Ishikawa (cell line): ENCODE measurements around the gene PEPD.

Experiments
- CEBPB ChIP-seq: IDR thresholded peaks from 2 replicates; pipeline ENCODE4 v1.6.1; 2012
- CREB1 ChIP-seq: IDR thresholded peaks from 2 replicates; pipeline ENCODE4 v1.6.1; 2012; ENCODE audit warnings: low read depth
- EGR1 ChIP-seq: IDR thresholded peaks from 2 replicates; pipeline ENCODE4 v1.6.1; 2012
- EP300 ChIP-seq: IDR thresholded peaks from 2 replicates; pipeline ENCODE4 v1.6.1; 2012; ENCODE audit warnings: borderline replicate concordance
- FOXM1 ChIP-seq: IDR thresholded peaks from 2 replicates; pipeline ENCODE4 v1.6.1; 2012; ENCODE audit warnings: low read depth, borderline replicate concordance
- NFIC ChIP-seq: IDR thresholded peaks from 2 replicates; pipeline ENCODE4 v1.6.1; 2012
- RAD21 ChIP-seq: IDR thresholded peaks from 2 replicates; pipeline ENCODE4 v1.6.1; 2012; ENCODE audit warnings: low read depth
- TAF1 ChIP-seq: IDR thresholded peaks from 2 replicates; pipeline ENCODE4 v1.6.1; 2012; ENCODE audit warnings: low read depth, mild to moderate bottlenecking
- TCF12 ChIP-seq: IDR thresholded peaks from 2 replicates; pipeline ENCODE4 v1.6.1; 2012; ENCODE audit warnings: low read depth
- TEAD4 ChIP-seq: IDR thresholded peaks from 2 replicates; pipeline ENCODE4 v1.6.1; 2012
- YY1 ChIP-seq: IDR thresholded peaks from 2 replicates; pipeline ENCODE4 v1.6.1; 2012; ENCODE audit warnings: low read depth
- ZBTB7A ChIP-seq: IDR thresholded peaks from 2 replicates; pipeline ENCODE4 v1.6.1; 2012; ENCODE audit warnings: low read depth
- TF ChIP-seq, protein P1 (sequence below): IDR thresholded peaks from 2 replicates; pipeline ENCODE4 v1.6.1; 2012
- TF ChIP-seq, protein P2 (sequence below): IDR thresholded peaks from 2 replicates; pipeline ENCODE4 v1.6.1; 2012; ENCODE audit warnings: low read depth, mild to moderate bottlenecking
- TF ChIP-seq, protein P3 (sequence below): IDR thresholded peaks from 2 replicates; pipeline ENCODE4 v1.6.1; 2012

The PEPD gene

DNA sequence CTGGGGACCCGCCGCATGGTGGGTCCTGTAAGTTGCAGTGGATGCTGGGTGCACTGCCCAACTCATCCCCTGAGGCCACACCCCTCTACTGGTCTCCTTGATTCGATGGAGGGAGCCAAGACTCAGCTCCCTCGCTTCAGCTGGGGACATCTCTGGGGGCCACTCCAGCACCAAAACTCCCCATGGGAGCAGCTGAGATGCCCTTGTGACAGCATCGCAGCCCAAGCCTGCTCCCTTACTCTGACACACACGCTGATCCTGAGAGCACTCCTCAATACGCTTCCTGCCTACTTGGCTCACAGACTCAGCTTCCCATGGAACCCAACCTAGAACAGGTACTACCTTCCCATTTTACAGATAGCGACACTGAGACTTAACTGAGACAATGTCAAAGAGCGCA lies 56.2 kb downstream of the PEPD start:
- TF ChIP-seq EGR1 (no peak), CREB1 (no peak), FOXM1 (no peak), TCF12 (no peak), CEBPB (no peak)
- TF ChIP-seq, protein P1, sequence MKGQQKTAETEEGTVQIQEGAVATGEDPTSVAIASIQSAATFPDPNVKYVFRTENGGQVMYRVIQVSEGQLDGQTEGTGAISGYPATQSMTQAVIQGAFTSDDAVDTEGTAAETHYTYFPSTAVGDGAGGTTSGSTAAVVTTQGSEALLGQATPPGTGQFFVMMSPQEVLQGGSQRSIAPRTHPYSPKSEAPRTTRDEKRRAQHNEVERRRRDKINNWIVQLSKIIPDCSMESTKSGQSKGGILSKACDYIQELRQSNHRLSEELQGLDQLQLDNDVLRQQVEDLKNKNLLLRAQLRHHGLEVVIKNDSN: no peak
- TF ChIP-seq, protein P2, sequence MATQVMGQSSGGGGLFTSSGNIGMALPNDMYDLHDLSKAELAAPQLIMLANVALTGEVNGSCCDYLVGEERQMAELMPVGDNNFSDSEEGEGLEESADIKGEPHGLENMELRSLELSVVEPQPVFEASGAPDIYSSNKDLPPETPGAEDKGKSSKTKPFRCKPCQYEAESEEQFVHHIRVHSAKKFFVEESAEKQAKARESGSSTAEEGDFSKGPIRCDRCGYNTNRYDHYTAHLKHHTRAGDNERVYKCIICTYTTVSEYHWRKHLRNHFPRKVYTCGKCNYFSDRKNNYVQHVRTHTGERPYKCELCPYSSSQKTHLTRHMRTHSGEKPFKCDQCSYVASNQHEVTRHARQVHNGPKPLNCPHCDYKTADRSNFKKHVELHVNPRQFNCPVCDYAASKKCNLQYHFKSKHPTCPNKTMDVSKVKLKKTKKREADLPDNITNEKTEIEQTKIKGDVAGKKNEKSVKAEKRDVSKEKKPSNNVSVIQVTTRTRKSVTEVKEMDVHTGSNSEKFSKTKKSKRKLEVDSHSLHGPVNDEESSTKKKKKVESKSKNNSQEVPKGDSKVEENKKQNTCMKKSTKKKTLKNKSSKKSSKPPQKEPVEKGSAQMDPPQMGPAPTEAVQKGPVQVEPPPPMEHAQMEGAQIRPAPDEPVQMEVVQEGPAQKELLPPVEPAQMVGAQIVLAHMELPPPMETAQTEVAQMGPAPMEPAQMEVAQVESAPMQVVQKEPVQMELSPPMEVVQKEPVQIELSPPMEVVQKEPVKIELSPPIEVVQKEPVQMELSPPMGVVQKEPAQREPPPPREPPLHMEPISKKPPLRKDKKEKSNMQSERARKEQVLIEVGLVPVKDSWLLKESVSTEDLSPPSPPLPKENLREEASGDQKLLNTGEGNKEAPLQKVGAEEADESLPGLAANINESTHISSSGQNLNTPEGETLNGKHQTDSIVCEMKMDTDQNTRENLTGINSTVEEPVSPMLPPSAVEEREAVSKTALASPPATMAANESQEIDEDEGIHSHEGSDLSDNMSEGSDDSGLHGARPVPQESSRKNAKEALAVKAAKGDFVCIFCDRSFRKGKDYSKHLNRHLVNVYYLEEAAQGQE: no peak

DNA sequence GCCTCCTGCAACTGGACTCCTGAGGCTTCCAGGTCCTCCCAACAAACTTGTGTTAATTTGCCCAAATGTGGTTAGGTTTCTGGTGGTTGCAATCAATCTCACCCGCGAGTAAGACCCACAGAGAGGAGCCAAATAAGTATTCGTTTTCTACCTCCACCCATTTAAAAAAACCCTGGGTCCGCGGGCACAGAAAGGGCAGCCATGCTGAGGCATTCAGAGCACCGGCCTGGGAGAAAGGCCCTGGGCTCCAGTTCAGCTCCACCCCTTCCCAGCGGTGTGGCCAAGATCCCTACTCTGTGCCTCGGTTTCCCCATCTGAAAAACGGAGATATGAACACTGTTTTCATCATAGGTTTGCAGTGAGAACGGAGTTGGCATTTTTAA lies 56.9 kb downstream of the PEPD start:
- no peak for TF ChIP-seq EGR1
- no peak for TF ChIP-seq FOXM1
- TF ChIP-seq CREB1: no peak
- TF ChIP-seq, protein P1: no peak
- no peak for TF ChIP-seq NFIC
- TF ChIP-seq, protein P2: no peak
- no peak for TF ChIP-seq TAF1
- no peak for TF ChIP-seq CEBPB
- TF ChIP-seq YY1: no peak
- TF ChIP-seq ZBTB7A: no peak
- no peak for TF ChIP-seq RAD21
- TF ChIP-seq TCF12: no peak
- no peak for TF ChIP-seq TEAD4
- no peak for TF ChIP-seq EP300
- TF ChIP-seq, protein P3, sequence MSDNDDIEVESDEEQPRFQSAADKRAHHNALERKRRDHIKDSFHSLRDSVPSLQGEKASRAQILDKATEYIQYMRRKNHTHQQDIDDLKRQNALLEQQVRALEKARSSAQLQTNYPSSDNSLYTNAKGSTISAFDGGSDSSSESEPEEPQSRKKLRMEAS: no peak

DNA sequence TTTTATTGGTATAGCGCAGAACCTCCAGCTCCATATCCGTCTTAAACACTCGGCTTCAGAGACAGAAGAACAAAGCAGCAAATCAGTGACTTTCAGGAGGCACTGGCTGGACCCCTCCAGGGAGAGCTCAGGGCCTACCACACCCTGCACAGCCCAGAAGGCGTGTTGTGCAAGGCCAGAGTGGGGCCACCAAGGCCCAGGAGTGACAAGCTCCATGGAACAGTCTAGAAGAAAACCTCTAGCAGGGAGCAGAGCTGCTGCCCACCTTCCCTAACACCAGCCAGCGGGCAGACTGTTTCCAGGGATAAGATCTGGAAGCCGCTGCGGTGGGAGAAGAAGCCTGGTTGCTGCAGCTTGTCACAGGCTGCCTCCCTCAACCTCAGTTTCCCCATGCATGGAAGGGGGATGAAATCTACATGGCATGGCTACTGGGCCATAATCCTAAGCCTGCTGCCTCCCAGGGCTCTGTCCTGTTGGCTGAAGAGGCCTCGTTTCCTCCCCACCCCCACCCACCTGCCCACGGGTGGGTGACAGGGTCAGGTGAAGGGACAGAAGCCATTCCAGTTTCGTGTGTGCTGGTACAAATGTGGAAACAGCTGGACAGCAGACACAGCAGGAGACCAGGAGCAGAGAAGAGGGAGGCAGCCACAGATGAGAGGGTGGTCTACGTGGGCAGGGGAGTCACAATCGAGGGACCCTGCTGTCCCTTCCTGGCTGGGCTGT lies 57.4 kb downstream of the PEPD start:
- TF ChIP-seq TEAD4 (no peak), CREB1 (no peak), EP300 (no peak), RAD21 (no peak), ZBTB7A (no peak)
- TF ChIP-seq, protein P2: no peak

DNA sequence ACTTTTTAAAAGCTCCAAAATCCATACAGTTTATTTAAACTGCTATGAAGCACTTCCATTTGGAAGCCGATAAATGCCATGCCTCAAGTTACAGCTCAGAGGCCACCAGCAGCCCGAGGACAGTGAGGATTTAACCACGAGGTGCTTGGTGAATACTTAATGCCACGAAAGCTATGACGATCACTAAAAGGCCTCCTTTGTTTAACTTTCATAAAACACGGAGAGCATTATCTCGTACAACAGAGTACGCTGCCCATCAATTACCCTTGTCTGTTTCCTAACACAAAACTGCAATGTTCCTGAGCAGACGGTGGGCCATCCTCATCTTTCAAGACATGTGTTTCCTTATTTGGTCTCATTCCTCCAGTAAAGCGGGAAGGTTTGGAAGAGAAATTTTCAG lies 58.4 kb downstream of the PEPD start:
- TF ChIP-seq EGR1: no peak
- no peak for TF ChIP-seq TEAD4
- no peak for TF ChIP-seq EP300
- TF ChIP-seq NFIC: no peak
- TF ChIP-seq TAF1: no peak
- TF ChIP-seq, protein P1: no peak
- no peak for TF ChIP-seq YY1
- TF ChIP-seq, protein P3: no peak
- no peak for TF ChIP-seq FOXM1
- no peak for TF ChIP-seq RAD21
- TF ChIP-seq ZBTB7A: no peak
